WERI-Rb-1 (cell line): ENCODE results near the gene C18orf63.
A peak's percentile ranks its signal among the peaks of the same experiment; 100 is the strongest.
"Not testable (repeated sequence)": the region's sequence is repeated elsewhere in the genome, so short reads cannot be mapped to it uniquely, and the experiment has no call there.

ENCODE experiments used
- DNase-seq: peaks from one replicate; pipeline ENCODE4 v3.0.0-alpha.2; 2020
- H3K27ac ChIP-seq: fragments of 250-450 bp; sonication (Bioruptor Pico); 2 replicates; pipeline ENCODE4 v1.5.1; 2020; ENCODE audit warnings: mild to moderate bottlenecking, moderate library complexity
- H3K27me3 ChIP-seq: fragments of 250-450 bp; sonication (Bioruptor Pico); 2 replicates; pipeline ENCODE4 v1.5.1; 2021; ENCODE audit warnings: mild to moderate bottlenecking, low read depth, moderate library complexity; ENCODE audit not compliant: insufficient read depth, severe bottlenecking
- H3K36me3 ChIP-seq: fragments of 250-450 bp; sonication (Bioruptor Pico); 2 replicates; pipeline ENCODE4 v1.5.1; 2020; ENCODE audit warnings: mild to moderate bottlenecking, moderate library complexity
- H3K4me3 ChIP-seq: 2 replicates; pipeline ENCODE4 v1.5.1; 2011; ENCODE audit warnings: low read depth, mild to moderate bottlenecking, control low read depth, low read length
- H3K9me3 ChIP-seq: fragments of 250-450 bp; sonication (Bioruptor Pico); 2 replicates; pipeline ENCODE4 v1.5.1; 2021; ENCODE audit warnings: mild to moderate bottlenecking, moderate library complexity; ENCODE audit not compliant: severe bottlenecking
- CTCF ChIP-seq: IDR thresholded peaks from 2 replicates; pipeline ENCODE4 v1.5.1; 2011; ENCODE audit warnings: low read depth, mild to moderate bottlenecking, control low read depth, inconsistent platforms, low read length

C18orf63 gene

GRCh38 chr18:74284191-74284979, 31.3 kb upstream of the C18orf63 start:
- Histone ChIP-seq H3K36me3 (peaks cover 3% of the 10 kb centered on the region; the same call in 1 of the 2 replicates), H3K4me3 (no peak overlapping the region), H3K27ac (peak overlapping the region; percentile 19), H3K9me3 (no peaks in the 10 kb centered on the region), H3K27me3 (no peaks in the 10 kb centered on the region)
- no peak for DNase-seq
- no peak for TF ChIP-seq CTCF

GRCh38 chr18:74284980-74285355, 30.7 kb upstream of the C18orf63 start:
- Histone ChIP-seq H3K27ac (no peak overlapping the region; the same call in 1 of the 2 replicates), H3K36me3 (peaks cover 3% of the 10 kb centered on the region; the same call in 1 of the 2 replicates), H3K4me3 (no peak overlapping the region), H3K9me3 (no peaks in the 10 kb centered on the region), H3K27me3 (no peaks in the 10 kb centered on the region)
- no peak for DNase-seq
- no peak for TF ChIP-seq CTCF

- not testable (repeated sequence) for H3K36me3 ChIP-seq, H3K9me3 ChIP-seq, H3K27ac ChIP-seq, H3K27me3 ChIP-seq, H3K4me3 ChIP-seq, DNase-seq
These were observed 30.1 kb upstream of the C18orf63 start for GRCh38 chr18:74285583-74285982.

- Histone ChIP-seq H3K27ac (no peak overlapping the region), H3K9me3 (no peaks in the 10 kb centered on the region), H3K36me3 (peaks cover 6% of the 10 kb centered on the region), H3K4me3 (no peak overlapping the region), H3K27me3 (no peaks in the 10 kb centered on the region)
- no peak for DNase-seq
- TF ChIP-seq CTCF: no peak
These were observed 29.4 kb upstream of the C18orf63 start for GRCh38 chr18:74286106-74286855.

- no peaks in the 10 kb centered on the region for H3K27me3 ChIP-seq
- peaks cover 6% of the 10 kb centered on the region for H3K36me3 ChIP-seq
- H3K4me3 ChIP-seq: no peak overlapping the region
- no peak for TF ChIP-seq CTCF
- no peak overlapping the region for H3K27ac ChIP-seq
- H3K9me3 ChIP-seq: no peaks in the 10 kb centered on the region
- DNase-seq: no peak
These were observed 28.8 kb upstream of the C18orf63 start for GRCh38 chr18:74286856-74287255.

- no peaks in the 10 kb centered on the region for H3K27me3 ChIP-seq
- H3K4me3 ChIP-seq: no peak overlapping the region
- no peak overlapping the region for H3K27ac ChIP-seq
- DNase-seq: no peak
- peaks cover 6% of the 10 kb centered on the region for H3K36me3 ChIP-seq
- no peak for TF ChIP-seq CTCF
- no peaks in the 10 kb centered on the region for H3K9me3 ChIP-seq
These were observed 27.6 kb upstream of the C18orf63 start for GRCh38 chr18:74288041-74288440.
